Mesothelial cell of epicardium (in vitro differentiated cells): ENCODE data around the gene NADK. TPM values are rescaled to one million over a fixed set of nuclear protein-coding genes. Genes with fewer than 3 reads are reported as not detected.

ENCODE experiments used
- DNase-seq, 2 experiments: peaks; one replicate each; pipeline ENCODE4 v3.0.0; 2021; ENCODE audit warnings: low spot score in 2 of 2; ENCODE audit not compliant: unreplicated experiment in 2 of 2
- H3K27ac Mint-ChIP-seq: 2 replicates; pipeline ENCODE4 v1.8.0; 2021; ENCODE audit warnings: mixed read lengths
- H3K27me3 Mint-ChIP-seq: 2 replicates; pipeline ENCODE4 v1.8.0; 2021; ENCODE audit warnings: low read depth, mixed read lengths
- H3K36me3 Mint-ChIP-seq: 2 replicates; pipeline ENCODE4 v1.8.0; 2021; ENCODE audit warnings: mixed read lengths
- H3K4me1 Mint-ChIP-seq: 2 replicates; pipeline ENCODE4 v1.8.0; 2021; ENCODE audit warnings: mixed read lengths
- H3K4me3 Mint-ChIP-seq: 2 replicates; pipeline ENCODE4 v1.8.0; 2021; ENCODE audit warnings: mild to moderate bottlenecking, moderate library complexity, mixed read lengths
- H3K9me3 Mint-ChIP-seq: 2 replicates; pipeline ENCODE4 v1.8.0; 2021; ENCODE audit warnings: mixed read lengths
- CTCF ChIP-seq: fragments of 200-600 bp; sonication (generic); IDR thresholded peaks from one replicate; pipeline ENCODE4 v1.5.0; 2021; ENCODE audit warnings: antibody characterized with exemption; ENCODE audit not compliant: unreplicated experiment
- total RNA-seq: library from RNA; stranded (reverse); gene quantifications from 3 replicates; pipeline ENCODE4 v1.2.1, GENCODE V29; 2021

The NADK gene
- total RNA-seq, 1 donor from 2014 or later = 78.2 TPM

- peaks cover 27% of the 10 kb centered on the region for H3K36me3 Mint-ChIP-seq
- no peaks in the 10 kb centered on the region for H3K4me1 Mint-ChIP-seq
- H3K27ac Mint-ChIP-seq = no peak overlapping the region
- TF ChIP-seq CTCF = no peak
- H3K9me3 Mint-ChIP-seq = peaks cover 6% of the 10 kb centered on the region
- no peaks in the 10 kb centered on the region for H3K27me3 Mint-ChIP-seq
- no peak for DNase-seq
- no peak overlapping the region for H3K4me3 Mint-ChIP-seq
Observed at GRCh38 chr1:1764876-1765470, 13.3 kb downstream of the NADK start.

DNA sequence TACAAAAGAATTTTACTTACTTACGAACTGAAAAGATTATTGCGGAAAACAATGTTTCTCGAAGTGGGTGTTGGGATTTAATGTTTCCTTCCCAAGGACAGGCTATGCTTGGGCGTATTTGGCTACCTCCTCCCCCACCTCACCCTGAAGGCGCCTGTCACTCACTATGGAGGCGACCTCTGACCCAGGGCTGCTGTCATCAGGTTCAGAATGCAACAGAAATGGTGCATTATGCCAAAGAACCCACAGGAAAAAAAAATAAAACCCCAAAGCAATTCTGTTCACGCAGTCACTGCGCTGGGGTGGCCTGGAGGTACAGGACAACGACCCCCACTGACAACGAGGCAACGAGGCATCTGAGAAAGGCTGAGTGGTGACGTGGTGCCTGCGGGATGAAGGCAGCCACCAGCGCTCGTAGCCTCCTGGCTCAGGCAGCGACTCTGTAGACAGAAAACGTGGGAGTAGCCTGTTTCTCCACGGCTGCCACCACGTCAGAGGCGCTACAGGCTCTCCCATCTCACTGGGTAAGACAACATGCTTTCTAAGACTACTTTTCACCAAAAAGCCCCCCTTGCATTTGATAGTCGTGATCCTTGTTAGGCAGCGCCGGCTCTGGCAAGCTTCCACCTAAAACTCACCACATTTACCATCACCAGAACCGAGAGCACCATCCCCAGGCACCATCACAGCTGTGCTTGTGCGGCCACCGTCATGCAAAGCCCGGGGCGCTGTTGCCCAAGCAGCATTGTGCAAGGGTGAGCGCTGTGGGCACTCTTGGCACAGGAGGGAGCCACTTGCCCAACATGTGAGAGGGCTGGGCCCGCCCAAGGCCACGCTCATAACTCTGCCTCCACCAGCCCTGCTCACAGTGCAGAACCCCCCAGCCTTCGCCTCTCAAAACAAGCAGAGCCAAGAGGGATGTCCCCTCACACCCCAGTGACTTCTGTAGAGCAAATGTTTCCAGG lies 14.3 kb downstream of the NADK start:
- Mint-ChIP-seq H3K4me3 (no peak overlapping the region), H3K27ac (no peak overlapping the region), H3K27me3 (no peaks in the 10 kb centered on the region), H3K36me3 (peaks cover 26% of the 10 kb centered on the region), H3K9me3 (peaks cover 6% of the 10 kb centered on the region), H3K4me1 (no peaks in the 10 kb centered on the region)
- TF ChIP-seq CTCF = no peak
- no peak for DNase-seq

DNA sequence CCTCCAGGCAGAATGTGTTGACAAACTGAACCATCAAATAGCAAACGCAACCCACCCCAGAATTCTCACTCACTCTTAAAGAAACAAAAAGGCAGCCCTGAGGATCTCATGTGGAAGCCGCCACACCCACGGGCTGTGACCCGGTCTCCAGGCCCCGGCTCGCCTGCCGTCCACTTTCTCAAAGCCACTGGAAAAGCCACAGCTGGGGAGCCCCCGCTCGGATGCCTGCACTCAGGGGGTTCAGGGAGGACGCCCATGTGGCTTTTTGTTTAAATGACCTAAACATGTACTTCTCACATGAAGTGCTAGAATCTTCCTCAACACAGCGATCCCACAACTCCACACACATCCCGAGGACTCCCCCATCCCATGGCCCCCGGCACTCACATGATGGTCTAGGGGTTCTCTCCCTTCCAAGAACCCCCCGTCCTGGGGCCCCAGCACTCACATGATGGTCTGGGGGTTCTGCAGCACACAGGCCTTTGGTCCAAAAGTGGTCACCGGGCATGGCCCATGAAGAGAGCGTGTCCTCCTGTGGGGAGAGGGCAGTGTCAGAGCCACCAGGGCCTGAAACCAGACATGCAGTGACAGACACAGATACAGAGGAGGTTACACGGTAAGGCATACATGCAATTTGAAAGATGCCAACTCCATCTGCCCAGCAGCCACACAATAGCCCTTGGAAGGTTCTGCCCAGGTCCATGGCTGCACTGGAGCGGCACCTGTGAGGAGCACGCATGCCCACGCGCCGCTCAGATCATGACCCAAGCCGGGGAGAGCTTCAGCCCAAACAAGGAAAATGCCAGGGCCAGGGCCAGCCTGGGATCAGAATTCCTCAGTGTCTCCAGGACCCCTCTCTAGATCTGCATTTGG lies 16.5 kb downstream of the NADK start:
- no peak for TF ChIP-seq CTCF
- Mint-ChIP-seq H3K27ac (no peak overlapping the region), H3K4me3 (no peak overlapping the region), H3K9me3 (no peaks in the 10 kb centered on the region), H3K27me3 (no peaks in the 10 kb centered on the region), H3K36me3 (peaks cover 15% of the 10 kb centered on the region), H3K4me1 (no peaks in the 10 kb centered on the region)
- DNase-seq = no peak

DNA sequence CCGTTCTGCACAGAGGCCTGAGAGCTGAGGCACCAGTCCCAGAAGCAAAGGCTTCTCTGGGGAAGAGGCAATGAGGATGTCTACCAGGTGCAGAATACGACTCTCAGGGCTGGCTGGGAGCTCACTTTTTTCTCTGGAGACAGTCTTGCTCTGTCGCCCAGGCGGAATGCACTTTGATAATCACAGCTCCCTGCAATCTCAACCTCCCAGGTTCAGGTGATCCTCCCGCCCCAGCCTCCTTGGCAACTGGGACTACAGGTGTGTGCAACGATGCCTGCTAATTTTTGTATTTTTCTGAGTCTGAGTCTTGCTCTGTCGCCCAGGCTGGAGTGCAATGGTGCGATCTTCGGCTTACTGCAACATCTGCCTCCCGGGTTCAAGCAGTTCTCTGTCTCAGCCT lies 17.6 kb downstream of the NADK start:
- no peak overlapping the region for H3K4me3 Mint-ChIP-seq
- no peak overlapping the region for H3K27ac Mint-ChIP-seq
- H3K27me3 Mint-ChIP-seq = no peaks in the 10 kb centered on the region
- peaks cover 15% of the 10 kb centered on the region for H3K36me3 Mint-ChIP-seq
- H3K4me1 Mint-ChIP-seq = no peaks in the 10 kb centered on the region
- no peak for DNase-seq
- TF ChIP-seq CTCF = no peak
- H3K9me3 Mint-ChIP-seq = no peaks in the 10 kb centered on the region

DNA sequence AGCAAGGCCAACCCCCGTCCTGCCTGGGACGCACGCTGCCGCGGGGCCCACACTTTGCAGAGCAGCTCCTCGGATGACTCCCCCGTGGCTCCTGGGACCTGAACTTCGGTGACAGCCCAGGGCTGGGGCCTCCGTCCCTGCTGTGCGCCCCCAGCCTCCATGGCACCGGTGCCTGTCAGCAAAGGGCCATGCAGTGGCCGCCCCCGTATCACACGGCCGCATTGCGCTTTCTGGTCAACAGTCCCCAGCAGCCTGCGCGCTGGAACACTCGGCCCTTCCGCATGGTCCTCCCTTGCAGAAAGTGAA lies 18.0 kb downstream of the NADK start:
- TF ChIP-seq CTCF = no peak
- H3K27ac Mint-ChIP-seq = no peak overlapping the region
- no peaks in the 10 kb centered on the region for H3K27me3 Mint-ChIP-seq
- H3K36me3 Mint-ChIP-seq = peaks cover 16% of the 10 kb centered on the region
- H3K9me3 Mint-ChIP-seq = no peaks in the 10 kb centered on the region
- no peak for DNase-seq
- no peaks in the 10 kb centered on the region for H3K4me1 Mint-ChIP-seq
- no peak overlapping the region for H3K4me3 Mint-ChIP-seq
